Spleen (tissue), 7 donors: ENCODE results near the gene ACAT2.
"Not testable (repeated sequence)": the region's sequence is repeated elsewhere in the genome, so short reads cannot be mapped to it uniquely, and the experiment has no call there.

Source experiments
- POLR2A ChIP-seq, 3 donors: fragments of 450-650 bp; IDR thresholded peaks; one replicate each; pipeline ENCODE4 v1.5.1; 2017; ENCODE audit warnings: antibody characterized with exemption in 3 of 3, mild to moderate bottlenecking in 1 of 3
- POLR2AphosphoS5 ChIP-seq, 3 donors: sonication (generic); formaldehyde crosslinking; IDR thresholded peaks; one replicate each; pipeline ENCODE4 v1.5.1; 2017; ENCODE audit warnings: antibody characterized with exemption in 3 of 3
- TF ChIP-seq, protein P1 (sequence below), 11 experiments: fragments of 200-600 bp in 7 of 11; fragments of 450-650 bp in 4 of 11; sonication (generic) in 4 of 11; IDR thresholded peaks in 8 of 11; conservative IDR thresholded peaks in 3 of 11; 1 replicate in 7 of 11; 2 replicates in 4 of 11; pipeline versions ENCODE4 v1.4.0 to v1.8.0; 2016 to 2021; ENCODE audit warnings: antibody characterized with exemption in 11 of 11, inconsistent platforms in 4 of 11, mild to moderate bottlenecking in 1 of 11
- donor health status: DM: no; HTN: no; CAD: no; lungs with moderate emphysema.
- donor health status: DM: no; HTN: no; CAD: no.
- donor health status: DM: no; HTN: no; CAD: no.

GRCh38 chr6:159725208-159725607 is 36.6 kb upstream of the ACAT2 start:
- TF ChIP-seq, protein P1, sequence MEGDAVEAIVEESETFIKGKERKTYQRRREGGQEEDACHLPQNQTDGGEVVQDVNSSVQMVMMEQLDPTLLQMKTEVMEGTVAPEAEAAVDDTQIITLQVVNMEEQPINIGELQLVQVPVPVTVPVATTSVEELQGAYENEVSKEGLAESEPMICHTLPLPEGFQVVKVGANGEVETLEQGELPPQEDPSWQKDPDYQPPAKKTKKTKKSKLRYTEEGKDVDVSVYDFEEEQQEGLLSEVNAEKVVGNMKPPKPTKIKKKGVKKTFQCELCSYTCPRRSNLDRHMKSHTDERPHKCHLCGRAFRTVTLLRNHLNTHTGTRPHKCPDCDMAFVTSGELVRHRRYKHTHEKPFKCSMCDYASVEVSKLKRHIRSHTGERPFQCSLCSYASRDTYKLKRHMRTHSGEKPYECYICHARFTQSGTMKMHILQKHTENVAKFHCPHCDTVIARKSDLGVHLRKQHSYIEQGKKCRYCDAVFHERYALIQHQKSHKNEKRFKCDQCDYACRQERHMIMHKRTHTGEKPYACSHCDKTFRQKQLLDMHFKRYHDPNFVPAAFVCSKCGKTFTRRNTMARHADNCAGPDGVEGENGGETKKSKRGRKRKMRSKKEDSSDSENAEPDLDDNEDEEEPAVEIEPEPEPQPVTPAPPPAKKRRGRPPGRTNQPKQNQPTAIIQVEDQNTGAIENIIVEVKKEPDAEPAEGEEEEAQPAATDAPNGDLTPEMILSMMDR (IDR thresholded peaks at IDR 0.05 in 8 of 11, conservative IDR thresholded peaks at IDR 0.05 in 3 of 11) = not testable (repeated sequence)
- TF ChIP-seq POLR2AphosphoS5, POLR2A (IDR thresholded peaks at IDR 0.05): not testable (repeated sequence)
